Tibial nerve (tissue), 4 donors: Measurements from ENCODE around the gene ITPRID1. TPM values are rescaled to one million over a fixed set of nuclear protein-coding genes. Genes with fewer than 3 reads are reported as not detected.

Experiments used
- DNase-seq, 2 donors: peaks; one replicate each; pipeline ENCODE4 v3.0.0-alpha.2; 2019; ENCODE audit warnings: low spot score in 2 of 2
- H3K27ac ChIP-seq, 4 donors: fragments of 200-600 bp; sonication (generic) in 3 of 4; one replicate each; pipeline ENCODE4 v1.5.1; 2017 to 2019; ENCODE audit warnings: mild to moderate bottlenecking in 1 of 4
- H3K27me3 ChIP-seq, 2 donors: fragments of 200-600 bp; sonication (generic) in 1 of 2; one replicate each; pipeline versions ENCODE4 v1.5.1 to v1.6.0; 2017 to 2019
- H3K36me3 ChIP-seq, 3 donors: fragments of 200-600 bp; sonication (generic); one replicate each; pipeline ENCODE4 v1.5.1; 2018 to 2019
- H3K4me1 ChIP-seq, 4 donors: fragments of 200-600 bp; sonication (generic) in 3 of 4; one replicate each; pipeline ENCODE4 v1.5.1; 2017 to 2019
- H3K4me3 ChIP-seq, 4 donors: fragments of 200-600 bp; sonication (generic) in 3 of 4; one replicate each; pipeline ENCODE4 v1.5.1; 2017 to 2019; ENCODE audit warnings: mild to moderate bottlenecking in 1 of 4, moderate library complexity in 1 of 4
- H3K9me3 ChIP-seq, 4 donors: fragments of 200-600 bp; sonication (generic) in 3 of 4; one replicate each; pipeline ENCODE4 v1.5.1; 2017 to 2019
- EP300 ChIP-seq, 2 donors: sonication (generic); formaldehyde crosslinking; IDR thresholded peaks; one replicate each; pipeline ENCODE4 v1.6.1; 2017; ENCODE audit warnings: antibody characterized with exemption in 2 of 2, mild to moderate bottlenecking in 1 of 2
- POLR2A ChIP-seq, 2 donors: fragments of 450-650 bp; IDR thresholded peaks; one replicate each; pipeline ENCODE4 v1.6.1; 2017; ENCODE audit warnings: antibody characterized with exemption in 2 of 2, mild to moderate bottlenecking in 2 of 2, moderate library complexity in 2 of 2
- WGBS, 2 donors: methylation state at CpG; one replicate each; pipeline ENCODE4 v1.1.5; 2018; 5-methylcytosine and 5-hydroxymethylcytosine counted together
- total RNA-seq, 4 donors: library from RNA; depleted of rRNA; stranded (reverse); fragments of >200 nt; gene quantifications; one replicate each; pipeline ENCODE4 v1.1.0, GENCODE V29; 2016
- TF ChIP-seq, protein P1 (sequence below), 5 experiments: fragments of 200-600 bp in 3 of 5; fragments of 450-650 bp in 2 of 5; sonication (generic) in 3 of 5; IDR thresholded peaks; one replicate each; pipeline ENCODE4 v1.5.1; 2016 to 2019; ENCODE audit warnings: antibody characterized with exemption in 5 of 5, mild to moderate bottlenecking in 3 of 5, moderate library complexity in 2 of 5

Gene ITPRID1
- total RNA-seq, 4 donors from 2014 or later: not detected

DNA sequence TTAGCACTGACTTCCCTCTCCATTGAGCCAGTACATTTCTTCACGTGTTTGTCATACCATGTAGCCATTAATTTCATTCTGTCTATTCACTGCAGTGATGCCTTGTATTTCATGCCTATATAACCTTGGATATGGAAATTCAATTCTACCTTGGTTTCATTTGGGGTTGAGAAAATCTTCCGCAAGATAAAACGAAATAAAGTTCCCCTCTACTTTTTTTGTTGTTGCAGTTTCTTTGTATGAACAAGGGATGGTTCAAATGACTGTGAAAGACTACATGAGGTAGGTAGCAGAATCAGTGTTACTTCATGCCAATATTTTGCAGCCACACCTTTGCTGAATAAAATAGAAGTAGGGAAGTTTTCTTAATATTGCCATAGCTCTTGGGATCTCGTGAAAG, 55.6 kb downstream of the ITPRID1 start:
- 84 to 87% methylated on average over 4 of the region's 4 CpGs for WGBS, 2 donors
- no peak overlapping the region for H3K27ac ChIP-seq

DNA sequence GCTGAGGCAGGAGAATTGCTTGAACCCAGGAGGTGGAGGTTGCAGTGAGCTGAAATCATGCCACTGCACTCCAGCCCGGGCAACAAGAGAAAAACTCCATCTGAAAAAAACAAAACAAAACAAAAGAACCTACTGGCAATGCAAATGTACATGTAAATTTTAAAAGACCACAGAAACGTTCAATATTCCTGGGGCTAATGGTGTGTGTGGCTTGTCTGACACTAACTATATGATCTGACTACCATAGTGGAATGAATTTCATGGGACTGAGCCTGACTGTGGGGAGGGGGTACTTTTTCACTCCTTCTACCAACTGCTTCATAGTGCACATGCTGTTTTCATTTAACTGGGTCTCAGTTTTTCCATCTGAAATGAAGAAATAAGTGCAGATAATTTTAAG, 69.6 kb downstream of the ITPRID1 start:
- Histone ChIP-seq H3K9me3 (no peaks in the 10 kb centered on the region), H3K4me1 (no peaks in the 10 kb centered on the region), H3K36me3 (no peaks in the 10 kb centered on the region), H3K27ac (no peak overlapping the region), H3K27me3 (no peaks in the 10 kb centered on the region), H3K4me3 (no peak overlapping the region)
- 47 to 66% methylated on average over 2 of the region's 2 CpGs for WGBS, 2 donors
- TF ChIP-seq EP300 (IDR thresholded peaks at IDR 0.05) (no peak), POLR2A (IDR thresholded peaks at IDR 0.05) (no peak)
- TF ChIP-seq, protein P1, sequence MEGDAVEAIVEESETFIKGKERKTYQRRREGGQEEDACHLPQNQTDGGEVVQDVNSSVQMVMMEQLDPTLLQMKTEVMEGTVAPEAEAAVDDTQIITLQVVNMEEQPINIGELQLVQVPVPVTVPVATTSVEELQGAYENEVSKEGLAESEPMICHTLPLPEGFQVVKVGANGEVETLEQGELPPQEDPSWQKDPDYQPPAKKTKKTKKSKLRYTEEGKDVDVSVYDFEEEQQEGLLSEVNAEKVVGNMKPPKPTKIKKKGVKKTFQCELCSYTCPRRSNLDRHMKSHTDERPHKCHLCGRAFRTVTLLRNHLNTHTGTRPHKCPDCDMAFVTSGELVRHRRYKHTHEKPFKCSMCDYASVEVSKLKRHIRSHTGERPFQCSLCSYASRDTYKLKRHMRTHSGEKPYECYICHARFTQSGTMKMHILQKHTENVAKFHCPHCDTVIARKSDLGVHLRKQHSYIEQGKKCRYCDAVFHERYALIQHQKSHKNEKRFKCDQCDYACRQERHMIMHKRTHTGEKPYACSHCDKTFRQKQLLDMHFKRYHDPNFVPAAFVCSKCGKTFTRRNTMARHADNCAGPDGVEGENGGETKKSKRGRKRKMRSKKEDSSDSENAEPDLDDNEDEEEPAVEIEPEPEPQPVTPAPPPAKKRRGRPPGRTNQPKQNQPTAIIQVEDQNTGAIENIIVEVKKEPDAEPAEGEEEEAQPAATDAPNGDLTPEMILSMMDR (IDR thresholded peaks at IDR 0.05): no peak
- no peak for DNase-seq

More for the DNA sequence above, 55.6 kb downstream of the ITPRID1 start:
- DNase-seq: no peak
- Histone ChIP-seq H3K9me3 (no peaks in the 10 kb centered on the region), H3K4me1 (no peaks in the 10 kb centered on the region), H3K36me3 (no peaks in the 10 kb centered on the region), H3K27me3 (no peaks in the 10 kb centered on the region), H3K4me3 (no peak overlapping the region)
- TF ChIP-seq EP300 (IDR thresholded peaks at IDR 0.05): no peak
- TF ChIP-seq POLR2A (IDR thresholded peaks at IDR 0.05): no peak
- TF ChIP-seq, protein P1 (IDR thresholded peaks at IDR 0.05): no peak

DNA sequence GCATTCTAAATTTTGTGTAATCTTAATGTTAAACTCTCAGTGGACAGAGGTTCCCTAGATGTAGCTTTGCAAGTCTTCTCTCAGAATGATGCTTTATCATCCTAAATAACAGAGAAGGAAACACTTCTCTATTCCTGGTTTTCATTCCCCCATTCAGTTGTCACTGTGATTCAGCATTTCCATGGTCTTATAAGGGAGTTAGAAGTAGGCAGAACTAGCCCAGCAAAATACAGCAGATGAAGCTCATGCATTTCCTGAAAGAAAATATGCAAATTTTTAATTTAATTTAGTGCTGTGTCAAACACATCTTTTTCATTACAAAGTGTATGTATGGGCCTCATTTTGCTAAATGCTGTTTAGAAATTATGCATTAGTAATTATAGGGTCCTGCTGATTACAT, 70.1 kb downstream of the ITPRID1 start:
- H3K36me3 ChIP-seq: no peaks in the 10 kb centered on the region
- H3K9me3 ChIP-seq: no peaks in the 10 kb centered on the region
- DNase-seq: no peak
- TF ChIP-seq EP300 (IDR thresholded peaks at IDR 0.05) (no peak), POLR2A (IDR thresholded peaks at IDR 0.05) (no peak)
- TF ChIP-seq, protein P1 (IDR thresholded peaks at IDR 0.05): no peak
- no peaks in the 10 kb centered on the region for H3K4me1 ChIP-seq
- no peak overlapping the region for H3K4me3 ChIP-seq
- H3K27me3 ChIP-seq: no peaks in the 10 kb centered on the region
- no peak overlapping the region for H3K27ac ChIP-seq

DNA sequence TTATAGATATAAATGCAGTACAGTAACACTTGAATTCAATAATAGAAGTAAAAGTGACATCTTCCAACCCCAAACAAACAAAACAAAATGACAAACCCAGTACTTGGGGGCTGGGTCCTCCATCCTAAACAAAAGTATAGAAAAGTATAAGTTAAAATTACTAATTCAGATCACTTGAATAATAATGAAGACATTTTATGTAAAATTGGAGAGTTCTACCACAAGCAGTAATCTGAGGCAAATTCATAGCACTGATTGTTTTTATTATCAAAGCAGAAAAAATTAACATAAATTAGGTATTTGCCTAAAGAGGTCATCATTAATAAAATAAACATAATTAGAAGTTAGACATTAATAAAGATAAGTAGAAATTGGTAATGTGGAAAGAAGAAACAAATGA, 81.5 kb downstream of the ITPRID1 start:
- DNase-seq: no peak

DNA sequence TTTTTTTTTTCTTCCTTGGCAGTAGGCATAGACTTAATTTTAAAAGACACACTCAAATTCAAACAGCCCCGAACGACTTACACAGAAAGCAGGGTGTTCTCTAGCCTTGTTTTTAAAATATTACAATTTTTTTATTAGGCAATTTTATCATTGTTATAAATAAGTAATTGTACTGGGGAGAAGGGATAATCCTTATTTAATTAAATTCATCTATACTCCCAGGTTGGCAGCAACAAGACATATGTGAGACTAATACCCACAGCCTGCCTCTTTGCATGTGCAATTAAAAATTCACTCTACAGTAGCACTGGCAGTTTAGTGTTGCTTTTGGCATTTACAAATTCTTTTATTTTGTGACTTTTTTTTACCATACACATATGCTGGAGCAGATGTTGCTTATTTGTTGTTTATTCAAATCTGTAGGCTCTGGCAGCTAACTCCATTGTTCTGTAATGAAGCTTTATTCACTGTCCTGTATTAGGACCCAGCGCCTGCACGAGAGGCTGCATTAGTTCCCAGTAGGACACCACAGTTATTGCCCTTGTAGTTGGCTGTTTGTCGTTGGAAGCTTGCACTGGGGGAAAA, 88.2 kb downstream of the ITPRID1 start:
- 62 to 71% methylated on average over 5 of the region's 5 CpGs for WGBS, 2 donors

More for the DNA sequence above, 81.5 kb downstream of the ITPRID1 start:
- no peak overlapping the region for H3K27ac ChIP-seq
- peaks cover 0 to 23% (median 4%) of the 10 kb centered on the region in 4 donors for H3K9me3 ChIP-seq
- no peaks in the 10 kb centered on the region for H3K36me3 ChIP-seq
- H3K4me3 ChIP-seq: no peak overlapping the region
- H3K4me1 ChIP-seq: no peaks in the 10 kb centered on the region
- no peak for TF ChIP-seq EP300 (IDR thresholded peaks at IDR 0.05)
- TF ChIP-seq, protein P1 (IDR thresholded peaks at IDR 0.05): no peak
- H3K27me3 ChIP-seq: no peaks in the 10 kb centered on the region

More for the DNA sequence above, 88.2 kb downstream of the ITPRID1 start:
- Histone ChIP-seq H3K4me3 (no peak overlapping the region), H3K9me3 (no peaks in the 10 kb centered on the region), H3K27me3 (no peaks in the 10 kb centered on the region), H3K4me1 (no peaks in the 10 kb centered on the region), H3K27ac (no peak overlapping the region), H3K36me3 (no peaks in the 10 kb centered on the region)
- TF ChIP-seq, protein P1 (IDR thresholded peaks at IDR 0.05): no peak
- TF ChIP-seq EP300 (IDR thresholded peaks at IDR 0.05) (no peak), POLR2A (IDR thresholded peaks at IDR 0.05) (no peak)
- no peak for DNase-seq
